Measurements from ENCODE around the gene CLRN1.

DNA sequence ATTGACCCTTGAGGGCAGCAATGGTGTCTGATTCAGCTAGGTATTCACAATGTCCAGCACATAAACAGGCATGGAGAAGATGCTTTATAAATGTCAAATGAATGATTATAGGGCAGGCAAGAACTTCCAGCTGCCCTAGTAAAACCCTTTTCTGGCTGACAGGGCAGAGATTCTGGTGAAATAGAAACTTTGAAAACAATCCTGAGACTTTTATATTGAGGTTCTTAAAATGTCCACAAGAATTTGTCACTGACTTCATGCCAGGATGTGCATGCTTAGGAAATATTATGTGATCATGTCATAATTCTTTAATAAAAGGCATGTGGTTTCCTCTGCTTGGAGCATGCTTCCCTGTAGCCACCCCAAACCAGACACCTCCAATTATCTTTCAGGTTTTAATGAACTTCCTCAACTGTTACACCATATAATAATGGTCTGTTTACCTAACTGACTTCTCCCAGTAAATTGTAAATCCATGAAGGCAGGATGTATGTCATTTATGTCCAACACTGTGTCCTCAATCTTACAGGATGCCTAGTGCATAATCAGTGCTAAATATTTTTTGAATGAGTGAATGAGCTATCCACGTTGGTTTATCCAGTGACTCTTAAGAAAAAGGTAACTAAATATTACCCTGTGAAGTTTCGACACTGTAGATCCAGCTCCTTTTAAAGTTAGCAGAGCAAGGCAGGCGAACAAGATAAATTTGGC lies 43.4 kb upstream of the CLRN1 start:
- TF ChIP-seq, protein P1, sequence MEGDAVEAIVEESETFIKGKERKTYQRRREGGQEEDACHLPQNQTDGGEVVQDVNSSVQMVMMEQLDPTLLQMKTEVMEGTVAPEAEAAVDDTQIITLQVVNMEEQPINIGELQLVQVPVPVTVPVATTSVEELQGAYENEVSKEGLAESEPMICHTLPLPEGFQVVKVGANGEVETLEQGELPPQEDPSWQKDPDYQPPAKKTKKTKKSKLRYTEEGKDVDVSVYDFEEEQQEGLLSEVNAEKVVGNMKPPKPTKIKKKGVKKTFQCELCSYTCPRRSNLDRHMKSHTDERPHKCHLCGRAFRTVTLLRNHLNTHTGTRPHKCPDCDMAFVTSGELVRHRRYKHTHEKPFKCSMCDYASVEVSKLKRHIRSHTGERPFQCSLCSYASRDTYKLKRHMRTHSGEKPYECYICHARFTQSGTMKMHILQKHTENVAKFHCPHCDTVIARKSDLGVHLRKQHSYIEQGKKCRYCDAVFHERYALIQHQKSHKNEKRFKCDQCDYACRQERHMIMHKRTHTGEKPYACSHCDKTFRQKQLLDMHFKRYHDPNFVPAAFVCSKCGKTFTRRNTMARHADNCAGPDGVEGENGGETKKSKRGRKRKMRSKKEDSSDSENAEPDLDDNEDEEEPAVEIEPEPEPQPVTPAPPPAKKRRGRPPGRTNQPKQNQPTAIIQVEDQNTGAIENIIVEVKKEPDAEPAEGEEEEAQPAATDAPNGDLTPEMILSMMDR (IDR thresholded peaks at IDR 0.05; ENCODE audit: insufficient read depth, low read length, poor library complexity, severe bottlenecking), result no peak
- TF ChIP-seq EZH2phosphoT487 (conservative IDR thresholded peaks at IDR 0.05; ENCODE audit: low read length), result no peak

Data from SU-DHL-6 (cell line).